Prostate gland (tissue), 2 donors: Measurements from ENCODE around the gene ADPRS. TPM values are rescaled to one million over a fixed set of nuclear protein-coding genes. Genes with fewer than 3 reads are reported as not detected.

Experiments
- DNase-seq: peaks from one replicate; pipeline ENCODE4 v3.0.0-alpha.2; 2019; ENCODE audit warnings: low spot score
- H3K27ac ChIP-seq, 2 donors: fragments of 200-600 bp; sonication (generic); 2 replicates each; pipeline ENCODE4 v1.5.1; 2017 to 2019
- H3K27me3 ChIP-seq: fragments of 200-600 bp; sonication (generic); replicated peaks from 2 replicates; pipeline ENCODE4 v1.5.1; 2019; ENCODE audit not compliant: insufficient read depth
- H3K36me3 ChIP-seq, 2 donors: fragments of 200-600 bp; sonication (generic); 1 replicate in 1 of 2; 2 replicates in 1 of 2; pipeline versions ENCODE4 v1.5.1 to v1.8.1; 2017 to 2019
- H3K4me1 ChIP-seq: fragments of 200-600 bp; sonication (generic); replicated peaks from 2 replicates; pipeline ENCODE4 v1.5.1; 2019
- H3K4me3 ChIP-seq, 2 donors: fragments of 200-600 bp; sonication (generic); 2 replicates each; pipeline ENCODE4 v1.5.1; 2017 to 2019
- H3K9me3 ChIP-seq: fragments of 200-600 bp; sonication (generic); 2 replicates; pipeline ENCODE4 v1.5.1; 2017
- CTCF ChIP-seq, 4 experiments: fragments of 200-600 bp in 2 of 4; fragments of 450-650 bp in 2 of 4; sonication (generic) in 2 of 4; IDR thresholded peaks; 1 replicate in 3 of 4; 2 replicates in 1 of 4; pipeline ENCODE4 v1.5.1; 2016 to 2019; ENCODE audit warnings: antibody characterized with exemption in 4 of 4, mild to moderate bottlenecking in 2 of 4, moderate library complexity in 2 of 4
- POLR2A ChIP-seq: fragments of 450-650 bp; IDR thresholded peaks from one replicate; pipeline ENCODE4 v1.6.1; 2016; ENCODE audit warnings: antibody characterized with exemption, mild to moderate bottlenecking
- POLR2AphosphoS5 ChIP-seq: sonication (generic); formaldehyde crosslinking; IDR thresholded peaks from one replicate; pipeline ENCODE4 v1.6.1; 2017; ENCODE audit warnings: antibody characterized with exemption
- WGBS: methylation state at CpG from one replicate; pipeline ENCODE4 v1.1.5; 2018; 5-methylcytosine and 5-hydroxymethylcytosine counted together
- intact Hi-C: fragments of 100-400 bp; cut with DNase I; formaldehyde crosslinking; loops from one replicate; pipeline ENCODE4 v1.14.2; 2022
- total RNA-seq, 2 donors: library from RNA; depleted of rRNA; stranded (reverse); fragments of >200 nt; gene quantifications; one replicate each; pipeline ENCODE4 v1.1.0, GENCODE V29; 2016

The ADPRS gene
- total RNA-seq, 2 donors from 2014 or later, result 50.7 to 70.0 TPM

GRCh38 chr1:36062315-36062714, 26.4 kb upstream of the ADPRS start:
- Histone ChIP-seq H3K27ac (no peak overlapping the region), H3K36me3 (no peaks in the 10 kb centered on the region)

GRCh38 chr1:36067871-36068270, 20.8 kb upstream of the ADPRS start:
- intact Hi-C loops, result no loop called here
- H3K9me3 ChIP-seq, result no peaks in the 10 kb centered on the region
- H3K4me1 ChIP-seq, result no peaks in the 10 kb centered on the region
- no peak for DNase-seq
- no peak overlapping the region for H3K4me3 ChIP-seq
- no peaks in the 10 kb centered on the region for H3K27me3 ChIP-seq
- H3K36me3 ChIP-seq, result no peaks in the 10 kb centered on the region
- no peak overlapping the region for H3K27ac ChIP-seq
- TF ChIP-seq CTCF (IDR thresholded peaks at IDR 0.05), result no peak
- no peak for TF ChIP-seq POLR2AphosphoS5
- TF ChIP-seq POLR2A, result no peak

More at GRCh38 chr1:36062315-36062714, 26.4 kb upstream of the ADPRS start:
- TF ChIP-seq POLR2AphosphoS5 (no peak), CTCF (IDR thresholded peaks at IDR 0.05) (no peak), POLR2A (no peak)
- intact Hi-C loops, result no loop called here
- Histone ChIP-seq H3K27me3 (no peaks in the 10 kb centered on the region), H3K4me3 (no peak overlapping the region), H3K9me3 (no peaks in the 10 kb centered on the region), H3K4me1 (no peaks in the 10 kb centered on the region)
- 100% methylated on average over 1 of the region's 1 CpG for WGBS
- no peak for DNase-seq

GRCh38 chr1:36068866-36069265, 19.8 kb upstream of the ADPRS start:
- intact Hi-C loops, result no loop called here
- H3K27me3 ChIP-seq, result no peaks in the 10 kb centered on the region
- H3K9me3 ChIP-seq, result no peaks in the 10 kb centered on the region
- H3K4me1 ChIP-seq, result no peaks in the 10 kb centered on the region
- no peak overlapping the region for H3K4me3 ChIP-seq
- H3K27ac ChIP-seq, result no peak overlapping the region
- H3K36me3 ChIP-seq, result no peaks in the 10 kb centered on the region
- 76% methylated on average over 2 of the region's 2 CpGs for WGBS
- TF ChIP-seq POLR2AphosphoS5, result no peak
- DNase-seq, result no peak

GRCh38 chr1:36070349-36070748, 18.3 kb upstream of the ADPRS start:
- H3K36me3 ChIP-seq, result no peaks in the 10 kb centered on the region
- no peak overlapping the region for H3K27ac ChIP-seq
- intact Hi-C loops, result no loop called here
- H3K9me3 ChIP-seq, result no peaks in the 10 kb centered on the region
- DNase-seq, result no peak
- no peaks in the 10 kb centered on the region for H3K4me1 ChIP-seq
- WGBS, result 71% methylated on average over 2 of the region's 2 CpGs
- H3K27me3 ChIP-seq, result no peaks in the 10 kb centered on the region
- TF ChIP-seq POLR2A, result no peak
- H3K4me3 ChIP-seq, result no peak overlapping the region

- intact Hi-C loops, result no loop called here
- H3K27me3 ChIP-seq, result no peaks in the 10 kb centered on the region
- TF ChIP-seq CTCF (IDR thresholded peaks at IDR 0.05), result no peak
- no peak for TF ChIP-seq POLR2A
- no peak for TF ChIP-seq POLR2AphosphoS5
- no peak overlapping the region for H3K4me3 ChIP-seq
- WGBS, result 68% methylated on average over 4 of the region's 4 CpGs
- no peaks in the 10 kb centered on the region for H3K9me3 ChIP-seq
- no peak overlapping the region for H3K27ac ChIP-seq
- no peak for DNase-seq
- H3K36me3 ChIP-seq, result no peaks in the 10 kb centered on the region
- H3K4me1 ChIP-seq, result no peaks in the 10 kb centered on the region
Observed at GRCh38 chr1:36076979-36077573, 11.6 kb upstream of the ADPRS start.

- Histone ChIP-seq H3K4me3 (no peak overlapping the region), H3K27me3 (no peaks in the 10 kb centered on the region), H3K36me3 (no peaks in the 10 kb centered on the region), H3K27ac (no peak overlapping the region), H3K4me1 (peaks cover 6% of the 10 kb centered on the region), H3K9me3 (no peaks in the 10 kb centered on the region)
- intact Hi-C loops, result no loop called here
- WGBS, result 65% methylated on average over 3 of the region's 3 CpGs
- DNase-seq, result no peak
- TF ChIP-seq POLR2AphosphoS5, result no peak
Observed at GRCh38 chr1:36080236-36080635, 8.5 kb upstream of the ADPRS start.
